NOMO-1 (cell line): Measurements from ENCODE around the gene PAGE4.

ENCODE experiments used
- DNase-seq, 2 experiments: peaks; one replicate each; lab custom pipeline; 2025; ENCODE audit not compliant: unreplicated experiment in 2 of 2; lab: John Stamatoyannopoulos, UW

Gene PAGE4, protein sequence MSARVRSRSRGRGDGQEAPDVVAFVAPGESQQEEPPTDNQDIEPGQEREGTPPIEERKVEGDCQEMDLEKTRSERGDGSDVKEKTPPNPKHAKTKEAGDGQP

DNA sequence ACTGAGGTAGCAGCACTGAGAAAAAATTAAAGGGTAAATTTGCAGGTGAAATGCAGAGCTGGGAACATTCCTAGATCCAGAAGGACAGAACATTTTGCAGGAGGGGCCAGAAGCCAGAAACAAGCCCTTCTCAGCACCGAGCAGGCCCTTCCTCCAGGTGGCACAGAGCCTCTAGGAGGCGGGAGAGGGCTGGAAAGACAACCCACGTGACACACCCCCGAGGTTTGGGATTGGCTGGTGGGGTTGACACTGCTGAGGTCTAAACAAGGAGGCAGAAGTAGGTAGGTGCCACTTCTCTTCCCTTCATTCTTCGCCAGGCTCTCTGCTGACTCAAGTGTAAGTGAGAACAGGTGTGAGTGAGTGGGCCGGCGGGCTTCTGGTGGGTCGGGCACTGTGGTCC lies at the start of gene PAGE4:
PAGE4 (plus strand) TSS at position 288 of the 400 bp plus-strand sequence. CDS start 1,126 bp downstream, outside the sequence.
- no peak for DNase-seq

DNA sequence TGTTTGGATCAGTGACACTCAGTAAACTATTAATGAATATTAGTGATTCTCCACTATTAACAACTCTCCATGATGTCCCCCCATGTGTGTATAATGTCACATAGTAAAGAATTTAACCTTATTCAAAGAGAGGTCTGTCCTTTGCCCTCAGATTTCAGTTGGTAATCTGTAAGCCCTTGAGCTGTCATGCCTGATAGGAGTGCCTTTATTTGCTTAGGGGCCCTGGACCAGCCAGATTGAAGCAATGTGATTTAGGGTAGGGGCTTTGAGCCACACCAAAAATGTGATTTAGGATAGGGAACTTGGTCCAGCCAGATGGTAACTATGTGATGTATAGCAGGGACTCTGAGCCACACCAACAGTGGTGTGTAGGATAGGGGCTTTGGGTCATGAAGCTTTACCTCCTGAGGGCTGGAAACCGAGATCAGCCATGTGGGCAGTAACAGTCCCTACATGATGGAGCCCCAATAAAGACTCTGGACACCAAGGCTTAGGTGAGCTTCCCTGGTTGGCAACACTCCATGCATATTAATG lies 44.3 kb upstream of the PAGE4 start:
- DNase-seq: no peak

DNA sequence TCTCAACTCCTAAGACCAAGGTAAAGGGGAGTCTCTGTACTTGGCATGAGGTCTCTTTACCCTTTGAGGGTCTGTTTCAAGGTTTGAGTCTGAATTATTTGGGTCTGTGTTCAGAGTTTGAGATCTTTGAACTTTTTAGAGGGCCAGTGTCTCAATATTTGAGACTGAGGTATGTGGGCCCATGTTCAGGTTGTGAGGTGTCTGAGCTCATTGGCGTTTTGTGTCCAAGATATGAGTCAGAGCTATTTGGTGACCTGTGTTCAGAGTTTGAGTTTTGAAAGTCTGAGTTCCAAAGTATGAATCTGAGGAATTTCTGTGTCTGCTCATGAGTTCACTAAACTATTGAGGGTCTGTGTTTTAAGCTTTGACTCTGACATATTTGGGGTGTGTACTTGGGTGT lies 36.7 kb upstream of the PAGE4 start:
- no peak for DNase-seq

DNA sequence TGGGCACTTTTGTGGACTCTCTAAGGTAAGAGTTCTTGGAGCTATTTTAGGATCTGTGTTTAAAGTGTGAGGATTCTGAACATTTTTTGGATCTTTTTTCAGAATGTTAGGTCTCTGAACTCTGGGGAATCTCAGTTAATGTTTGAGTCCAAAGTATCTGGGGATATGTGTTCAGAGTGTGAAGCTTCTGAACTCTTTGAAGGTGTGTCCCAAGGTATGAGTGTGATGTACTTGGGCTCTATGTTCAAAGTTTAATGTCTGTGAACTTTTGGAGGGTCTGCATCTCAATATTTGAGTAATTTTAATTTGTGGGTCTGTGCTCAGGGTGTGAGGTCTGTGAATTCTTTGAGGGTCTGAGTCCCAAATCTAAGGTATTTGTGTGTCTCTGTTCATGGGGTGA lies 35.4 kb upstream of the PAGE4 start:
- no peak for DNase-seq

DNA sequence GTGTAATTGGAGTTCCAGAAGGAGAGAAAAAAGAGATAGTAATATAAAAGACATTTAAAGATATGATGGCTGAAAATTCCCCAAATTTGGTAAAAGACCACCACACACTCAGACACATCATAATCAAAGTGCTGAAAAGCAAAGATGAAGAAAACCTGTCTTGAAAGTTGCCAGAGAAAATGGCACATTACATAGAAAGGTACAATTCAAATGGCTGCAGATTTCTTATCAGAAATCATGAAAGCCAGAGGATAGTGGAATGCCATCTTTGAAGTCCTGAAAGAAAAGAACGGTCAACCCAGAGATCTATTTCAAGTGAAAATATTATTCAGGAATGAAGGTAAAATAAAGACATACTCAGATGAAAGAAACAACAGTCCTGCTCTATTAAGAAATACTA lies 29.3 kb upstream of the PAGE4 start:
- no peak for DNase-seq

DNA sequence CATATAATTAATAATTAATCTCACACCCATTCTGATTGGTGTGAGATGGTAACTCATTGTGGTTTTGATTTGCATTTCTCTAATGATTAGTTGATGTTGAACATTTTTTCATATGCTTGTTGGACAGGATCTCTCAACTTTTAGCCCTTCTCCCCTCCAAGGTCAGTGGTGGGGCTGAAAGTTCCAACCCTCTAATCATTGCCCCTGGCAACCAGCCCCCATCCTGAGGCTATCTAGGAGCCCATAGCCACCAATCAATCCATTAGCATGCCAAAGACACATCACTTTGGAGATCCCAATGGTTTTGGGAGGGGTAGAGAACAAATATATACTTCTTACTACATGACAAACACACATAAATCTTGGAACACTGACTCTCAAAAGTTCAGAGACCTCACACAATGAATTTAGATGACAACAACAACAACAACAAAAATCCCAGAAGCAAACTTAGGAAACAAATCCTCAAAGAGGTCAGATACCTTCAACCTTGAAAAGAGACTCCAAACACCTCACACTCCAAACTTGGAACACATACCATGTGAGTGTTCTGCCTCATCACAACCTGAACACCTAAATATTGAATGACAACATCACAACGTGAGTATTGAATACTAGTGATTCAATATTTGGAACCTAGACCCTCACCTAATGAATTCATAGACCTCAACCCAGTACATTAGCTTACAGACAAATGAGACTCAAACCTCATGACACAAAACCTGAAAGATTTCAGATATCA lies 19.0 kb upstream of the PAGE4 start:
- peak in 1 of 2 experiments; percentile 27 for DNase-seq

DNA sequence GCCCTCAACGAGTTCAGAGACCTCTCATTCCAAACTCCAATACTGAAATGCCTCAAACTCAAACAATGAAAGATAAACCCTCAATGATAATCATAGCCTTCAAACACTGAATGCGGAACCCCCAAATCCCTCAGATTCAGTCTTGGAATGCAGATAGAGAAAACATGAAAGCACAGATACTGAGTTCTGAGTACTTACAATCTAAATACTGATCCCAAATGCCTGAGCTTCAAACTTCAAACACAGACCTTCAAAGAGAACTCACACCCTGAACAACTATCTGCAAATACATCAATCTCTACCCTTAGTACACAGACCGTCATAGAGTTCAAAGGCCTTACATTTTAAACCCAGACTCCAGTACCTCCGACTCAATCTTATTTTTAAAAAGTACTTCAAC lies 16.9 kb upstream of the PAGE4 start:
- no peak for DNase-seq

DNA sequence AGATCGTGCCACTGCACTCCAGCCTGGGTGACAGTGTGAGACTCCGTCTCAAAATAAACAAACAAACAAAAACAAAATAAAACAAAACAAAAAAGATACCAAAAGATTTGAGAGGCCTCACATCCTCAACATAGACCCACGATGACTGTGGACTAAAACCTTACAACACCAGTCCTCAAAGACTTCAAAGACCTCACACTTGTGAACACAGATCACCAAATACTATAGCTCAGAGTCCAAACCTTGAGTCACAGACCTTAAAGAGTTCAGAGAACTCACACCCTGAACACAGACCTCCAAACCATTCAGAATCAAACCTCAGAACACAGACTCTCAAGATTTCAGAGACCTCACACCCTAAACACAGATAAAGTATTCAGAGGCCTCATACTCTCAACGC lies 12.7 kb upstream of the PAGE4 start:
- no peak for DNase-seq

DNA sequence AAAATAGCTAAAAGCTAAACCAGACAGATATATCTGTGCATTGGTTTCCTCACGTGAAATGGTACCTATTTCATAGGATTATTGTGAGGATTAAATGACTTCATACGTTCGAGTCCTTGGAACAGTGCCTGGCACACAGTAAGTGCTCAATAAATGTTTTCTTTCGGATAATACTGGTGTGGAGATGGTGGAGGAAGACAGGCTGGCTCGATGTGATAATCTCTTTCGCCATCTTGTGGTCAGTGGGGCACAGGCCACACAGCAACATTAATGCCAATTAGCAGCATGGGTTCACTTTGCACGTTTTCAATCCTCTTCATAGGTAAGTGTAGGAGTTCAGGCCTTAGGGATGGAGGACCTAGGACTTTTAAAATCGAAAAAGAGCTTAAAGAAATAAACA lies 9.3 kb downstream of the PAGE4 start:
- DNase-seq: peak in 1 of 2 experiments; percentile 51

DNA sequence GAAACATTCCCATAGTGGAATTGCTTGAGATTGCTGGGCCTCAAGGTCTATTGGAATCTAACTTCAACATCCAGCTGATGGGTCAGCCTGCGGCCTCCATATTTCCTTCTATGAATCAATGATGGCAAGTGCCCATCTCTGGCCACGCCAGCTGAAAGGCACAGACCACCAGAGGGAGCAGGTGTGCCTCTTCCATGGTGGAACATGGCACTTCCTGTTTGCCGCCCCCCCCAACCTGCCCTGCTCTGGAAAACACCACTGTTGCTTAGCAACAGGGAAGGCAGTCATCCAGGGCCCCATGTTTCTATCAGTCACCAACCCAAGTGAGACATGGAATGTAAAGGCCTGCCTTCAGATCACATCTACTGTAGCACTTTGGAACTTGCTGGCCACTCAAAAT lies 11.6 kb downstream of the PAGE4 start:
- peak in 1 of 2 experiments; percentile 11 for DNase-seq

DNA sequence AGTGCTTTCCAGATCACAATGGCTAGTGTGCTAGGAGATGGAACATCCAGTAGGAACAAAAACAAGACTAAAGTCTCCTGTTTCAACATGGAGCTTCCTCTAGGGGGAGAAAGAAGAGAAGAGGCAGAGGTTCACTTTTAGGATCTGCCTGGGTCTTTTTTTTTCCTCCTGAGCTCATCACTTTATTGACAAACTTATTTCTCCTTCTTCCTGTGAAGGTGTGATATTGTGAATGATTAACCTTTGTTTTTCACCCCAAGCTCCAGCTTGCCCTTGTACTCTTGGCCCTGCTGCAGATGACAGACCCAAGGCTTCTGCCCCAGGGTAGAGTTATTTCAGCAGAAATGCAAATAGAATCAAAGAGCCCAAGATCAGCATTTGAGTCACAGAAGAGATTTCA lies 13.5 kb downstream of the PAGE4 start:
- no peak for DNase-seq

DNA sequence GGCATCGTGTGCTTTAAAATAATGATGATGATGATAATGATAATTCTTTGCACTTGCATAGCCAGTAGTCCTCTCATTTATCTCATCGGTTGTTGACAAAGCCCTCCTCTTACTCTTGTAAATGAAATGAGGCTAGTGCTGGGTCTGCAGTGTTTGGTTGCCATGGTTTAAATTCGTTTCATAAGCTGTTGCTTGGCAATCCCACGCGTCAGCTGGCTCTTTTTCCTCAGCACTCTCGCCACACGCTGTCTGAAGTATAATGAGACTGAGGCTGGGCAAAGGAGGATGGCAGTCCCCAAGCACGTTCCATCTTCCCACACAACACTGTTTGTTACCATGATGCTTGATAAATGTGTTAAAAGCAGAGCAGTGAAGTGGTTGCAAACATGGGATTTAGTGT lies 15.5 kb downstream of the PAGE4 start:
- no peak for DNase-seq

DNA sequence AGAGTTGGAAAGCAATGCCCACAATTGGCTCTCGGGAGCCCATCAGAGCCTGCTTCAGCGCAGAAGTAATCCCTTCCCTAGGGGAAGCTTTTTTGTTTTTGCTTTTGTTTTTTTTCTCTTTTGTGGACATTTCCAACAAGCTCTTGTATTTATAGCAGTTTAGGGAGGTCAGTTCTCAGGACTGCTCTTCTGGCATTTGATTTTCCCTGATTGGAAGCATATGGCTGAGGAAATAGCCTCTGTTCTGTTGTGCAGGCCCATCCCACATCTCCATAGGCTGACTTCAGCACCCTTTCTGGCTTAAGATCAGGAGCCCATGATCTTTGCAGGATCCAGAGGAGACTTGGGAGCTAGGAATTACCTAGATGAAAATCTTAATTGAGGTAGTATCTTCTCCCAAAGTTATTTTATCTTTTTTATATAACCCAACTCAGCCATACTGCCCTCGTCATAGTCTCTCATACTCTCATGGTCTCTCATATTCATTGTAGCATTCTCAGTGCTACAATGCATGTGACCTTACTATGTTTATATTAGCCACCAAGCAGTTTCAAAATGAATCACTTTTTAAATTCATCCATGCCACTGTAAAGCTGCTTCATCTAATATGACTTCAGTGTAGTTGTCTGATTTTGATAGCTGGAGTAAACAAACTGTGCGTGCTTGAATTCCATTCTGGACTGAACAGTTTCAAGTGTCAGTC lies 16.7 kb downstream of the PAGE4 start:
- DNase-seq: no peak

DNA sequence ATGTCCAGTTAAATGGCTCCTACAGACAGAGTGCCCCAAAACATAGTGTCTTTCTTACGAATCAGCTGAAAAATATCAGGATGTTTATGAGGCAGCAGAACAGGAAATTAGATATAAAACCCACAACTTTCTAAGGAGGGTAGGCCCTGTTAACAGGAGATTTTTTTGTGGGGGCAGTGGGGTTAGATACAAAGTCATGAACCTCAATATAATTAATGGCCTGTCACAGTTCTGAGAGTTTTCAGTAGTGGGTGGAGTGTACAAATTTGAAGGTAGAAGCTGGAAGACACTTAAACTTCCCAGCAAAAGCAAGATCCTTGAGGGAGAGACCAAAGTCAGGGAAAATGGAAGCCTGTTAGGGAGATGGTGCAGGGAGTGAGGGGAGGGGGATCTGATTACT lies 17.4 kb downstream of the PAGE4 start:
- no peak for DNase-seq

DNA sequence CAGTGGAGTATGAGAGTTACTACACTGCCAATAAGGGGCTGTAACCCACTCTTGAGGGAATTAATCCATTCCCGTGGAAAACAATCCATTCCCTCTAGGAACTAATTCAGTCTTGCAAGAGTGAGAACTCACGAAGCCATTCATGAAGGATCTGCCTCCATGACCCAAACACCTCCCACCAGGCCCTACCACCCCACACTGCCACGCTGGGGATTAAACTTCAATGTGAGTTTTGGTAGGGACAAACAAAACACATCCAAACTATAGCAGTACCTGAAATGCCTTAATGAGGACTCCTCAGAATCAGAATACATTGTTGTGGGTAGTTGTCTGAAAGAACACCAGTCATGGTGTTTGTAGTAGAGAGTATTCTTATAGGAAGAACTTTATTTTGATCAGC lies 19.2 kb downstream of the PAGE4 start:
- no peak for DNase-seq

DNA sequence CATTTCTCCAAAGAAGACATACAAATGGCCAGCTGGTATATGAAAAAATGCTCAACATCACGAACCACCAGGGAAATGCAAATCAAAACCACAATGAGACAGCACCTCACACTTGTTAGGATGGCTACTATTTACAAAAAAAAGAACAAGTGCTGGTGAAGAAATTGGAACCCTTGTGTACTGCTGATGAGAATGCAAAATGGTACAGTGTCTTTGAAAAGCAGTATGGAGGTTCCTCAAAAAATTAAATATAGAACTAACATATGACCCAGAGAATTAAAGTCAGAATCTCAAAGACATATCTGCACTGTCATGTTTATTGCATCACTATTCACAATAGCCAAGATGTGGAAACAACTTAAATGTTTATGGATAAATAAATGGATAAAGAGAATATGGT lies 20.9 kb downstream of the PAGE4 start:
- DNase-seq: peak in 1 of 2 experiments; percentile 2

DNA sequence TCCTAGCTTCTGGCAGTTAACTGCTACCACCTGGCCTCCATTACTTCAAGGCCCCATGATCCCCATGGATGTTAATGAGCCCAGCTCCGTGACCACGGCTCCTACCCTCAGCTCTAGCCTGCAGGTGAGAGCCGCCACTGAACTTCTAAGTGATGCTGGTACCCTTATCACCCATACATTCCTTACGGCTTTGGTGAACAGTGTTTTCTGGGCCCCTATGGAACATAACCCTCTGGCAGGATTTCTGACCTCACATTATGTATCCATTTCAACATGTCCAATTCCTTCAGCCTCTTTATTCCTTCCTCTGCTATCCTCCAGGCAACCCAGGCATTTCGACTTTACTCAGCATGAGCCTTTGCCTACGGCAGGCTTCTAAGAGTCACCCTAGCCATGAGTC lies 24.6 kb downstream of the PAGE4 start:
- DNase-seq: no peak

DNA sequence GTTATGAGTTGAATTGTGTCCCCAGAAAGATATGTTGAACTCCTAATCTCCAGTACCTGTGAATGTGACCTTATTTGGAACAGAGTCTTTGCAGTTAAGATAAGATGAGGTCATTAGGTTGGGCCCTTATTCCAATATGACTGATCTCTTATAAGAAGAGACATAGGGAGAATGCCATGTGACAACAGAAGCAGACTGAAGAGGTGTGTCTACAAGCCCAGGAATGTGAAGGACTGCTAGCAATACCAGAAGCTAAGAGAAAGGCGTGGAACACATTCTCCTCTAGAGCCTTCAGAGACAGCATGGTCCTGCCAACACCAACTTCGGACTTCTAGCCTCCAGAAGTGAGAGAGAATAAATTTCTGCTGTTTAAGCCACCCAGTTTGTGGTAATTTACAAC lies 27.7 kb downstream of the PAGE4 start:
- no peak for DNase-seq

DNA sequence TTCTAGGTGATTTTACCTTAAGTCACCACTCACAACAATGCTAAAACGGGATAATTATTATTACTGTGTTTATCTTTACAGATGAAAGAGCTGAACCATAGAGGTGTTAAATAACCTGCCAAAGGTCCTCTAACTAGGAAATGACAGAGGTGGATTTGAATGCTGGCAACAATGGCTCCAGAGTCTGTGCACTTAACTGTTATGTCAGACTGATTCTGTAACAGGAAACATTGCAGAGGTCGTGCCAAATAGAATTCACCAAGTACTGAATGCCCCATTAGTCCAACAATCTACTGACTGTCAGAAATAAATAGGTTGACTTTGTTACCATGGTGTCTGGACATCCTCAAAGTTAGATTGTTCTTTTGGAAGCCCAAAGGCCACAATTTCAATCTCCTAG lies 29.2 kb downstream of the PAGE4 start:
- DNase-seq: no peak

DNA sequence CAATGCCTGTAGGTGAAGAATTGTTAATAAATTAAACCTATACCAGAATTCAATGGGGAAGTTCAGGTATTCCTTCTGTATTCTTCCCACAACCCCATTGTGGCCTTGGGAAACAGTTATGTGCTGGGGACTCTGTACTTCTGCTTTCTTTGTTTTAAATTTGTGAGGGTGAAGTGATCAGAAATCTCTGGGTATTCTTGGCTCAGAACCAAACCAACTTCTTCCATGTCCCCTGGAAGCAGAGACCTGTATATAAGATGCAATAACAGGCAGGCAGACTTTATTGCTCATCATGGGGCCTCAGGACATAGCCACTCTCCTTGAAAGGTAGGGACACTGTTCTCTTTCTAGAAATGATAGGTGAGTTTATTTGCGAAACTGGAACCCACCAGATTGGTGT lies 30.4 kb downstream of the PAGE4 start:
- no peak for DNase-seq

DNA sequence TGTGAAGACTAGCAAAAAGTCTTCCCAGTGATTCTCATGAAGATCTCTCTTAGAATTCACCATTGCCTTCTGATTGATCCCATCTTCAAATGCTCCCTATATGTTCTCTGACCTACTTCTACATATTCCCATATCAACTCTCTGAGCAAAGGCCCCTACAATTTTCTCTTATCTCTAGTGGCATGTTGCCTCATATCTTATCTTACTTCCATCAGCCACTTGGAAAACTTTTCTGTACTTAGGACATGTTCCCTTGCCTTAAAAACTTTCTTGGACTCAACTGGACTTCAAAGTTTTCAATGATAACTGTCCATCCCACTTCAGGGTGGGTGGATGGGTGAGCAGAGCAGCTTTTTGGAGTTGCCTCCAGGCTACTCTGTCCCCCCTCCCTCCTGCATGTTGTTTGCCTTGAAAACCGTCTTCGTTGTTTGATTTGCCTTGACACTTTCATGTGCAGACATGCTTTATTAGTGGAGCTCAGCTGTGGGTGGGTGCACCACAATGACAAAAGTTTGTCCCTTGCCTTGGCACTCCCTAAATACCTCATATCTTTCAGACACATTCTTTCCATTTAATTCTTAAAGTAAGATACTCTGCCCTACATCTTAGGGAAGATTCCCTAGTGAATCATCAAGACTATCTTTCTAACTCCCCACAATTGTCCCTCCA lies 31.9 kb downstream of the PAGE4 start:
- DNase-seq: no peak
